Embryonic facial prominence (tissue), 1 donor: Measurements from ENCODE around the gene SLC16A12.
A peak's percentile ranks its signal among the peaks of the same experiment; 100 is the strongest.
"Not testable (repeated sequence)": the region's sequence is repeated elsewhere in the genome, so short reads cannot be mapped to it uniquely, and the experiment has no call there.

Source experiments
- DNase-seq: peaks from one replicate; pipeline ENCODE4 v3.0.0-alpha.2; 2016; ENCODE audit errors: extremely low spot score

SLC16A12 gene

DNA sequence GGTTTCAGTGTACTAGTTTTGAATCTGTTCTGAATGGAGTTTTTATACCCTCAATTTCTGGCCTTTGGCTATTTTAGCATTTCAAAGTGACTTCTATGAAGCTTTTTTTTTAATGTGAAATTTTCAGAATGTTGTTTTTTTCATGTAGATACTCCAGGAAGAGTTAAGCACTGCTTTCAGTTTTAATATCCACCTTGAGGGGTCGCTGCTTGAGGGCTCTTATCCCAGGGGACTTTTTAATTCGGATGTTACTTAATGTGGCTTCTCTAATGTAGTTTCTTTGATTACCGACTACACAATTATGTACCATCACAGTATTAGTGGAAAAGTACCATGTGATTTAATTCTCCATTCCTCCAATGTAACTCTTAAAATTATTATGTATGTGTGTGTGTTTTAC lies 115.8 kb downstream of the SLC16A12 start:
- no peak for DNase-seq

DNA sequence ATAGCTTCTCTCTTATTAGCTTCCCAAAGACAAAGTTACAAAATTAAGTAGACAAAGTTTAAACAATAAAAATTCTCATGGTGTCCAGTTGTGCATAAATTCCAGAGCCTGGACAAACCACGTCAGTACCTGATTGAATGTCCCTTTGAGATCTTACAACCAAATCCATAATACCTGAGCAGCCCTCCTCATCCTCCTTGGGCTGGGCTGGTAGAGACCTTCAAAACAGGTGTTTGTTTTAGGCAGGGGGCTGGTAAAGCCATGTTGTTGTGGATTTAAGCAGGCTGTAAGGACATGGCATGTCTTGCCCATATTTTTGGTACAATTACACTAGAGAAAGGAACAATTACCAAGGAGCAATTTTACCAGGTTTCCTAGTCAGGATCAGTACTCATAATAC lies 118.9 kb downstream of the SLC16A12 start:
- DNase-seq = no peak

DNA sequence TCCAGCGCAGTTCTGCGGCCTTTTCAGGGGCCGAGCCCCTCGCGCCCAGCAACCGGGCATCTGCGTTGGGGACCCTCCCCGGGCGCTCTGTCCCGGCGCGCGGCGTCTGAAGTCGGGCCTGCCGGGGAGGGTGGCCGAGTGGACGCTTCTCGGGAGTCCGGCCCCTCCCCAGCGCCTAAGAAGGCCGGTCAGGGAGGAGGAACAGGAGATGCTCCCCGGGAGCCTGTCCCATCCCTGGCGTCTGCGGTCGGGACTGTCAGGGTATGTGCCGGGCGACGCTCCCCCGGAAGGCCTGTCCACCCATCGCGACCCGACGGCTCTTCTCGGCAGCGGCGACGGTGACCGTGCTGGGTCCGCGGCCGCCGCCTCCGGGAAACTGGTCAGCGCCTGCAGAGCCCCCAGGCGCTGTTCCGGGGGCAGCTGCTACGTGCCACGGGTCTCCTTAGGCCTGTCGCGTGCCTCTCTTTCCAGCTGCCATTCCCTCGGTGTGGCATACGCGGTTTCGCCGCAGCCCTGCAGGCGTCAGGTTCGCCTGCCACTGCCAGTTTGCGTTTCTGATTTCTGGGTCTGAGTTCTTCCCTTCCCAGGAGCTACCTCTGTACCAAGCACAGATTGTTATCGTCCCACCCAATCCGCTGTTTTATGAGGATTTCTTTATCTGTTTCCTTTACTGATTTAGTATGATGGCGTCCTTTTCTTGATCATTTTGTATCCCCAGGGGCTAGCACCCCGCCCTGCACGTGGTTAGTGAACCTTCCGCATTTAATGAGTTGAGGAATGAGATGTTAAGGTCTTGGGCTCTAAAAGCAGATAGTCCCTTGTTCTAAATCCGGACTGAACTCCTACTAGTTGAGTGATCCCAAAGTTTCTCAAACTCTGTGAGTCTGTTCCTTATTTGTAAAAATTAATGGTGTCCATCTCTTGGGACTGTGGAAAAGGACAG lies 120.2 kb downstream of the SLC16A12 start:
- peak; percentile 16 for DNase-seq

DNA sequence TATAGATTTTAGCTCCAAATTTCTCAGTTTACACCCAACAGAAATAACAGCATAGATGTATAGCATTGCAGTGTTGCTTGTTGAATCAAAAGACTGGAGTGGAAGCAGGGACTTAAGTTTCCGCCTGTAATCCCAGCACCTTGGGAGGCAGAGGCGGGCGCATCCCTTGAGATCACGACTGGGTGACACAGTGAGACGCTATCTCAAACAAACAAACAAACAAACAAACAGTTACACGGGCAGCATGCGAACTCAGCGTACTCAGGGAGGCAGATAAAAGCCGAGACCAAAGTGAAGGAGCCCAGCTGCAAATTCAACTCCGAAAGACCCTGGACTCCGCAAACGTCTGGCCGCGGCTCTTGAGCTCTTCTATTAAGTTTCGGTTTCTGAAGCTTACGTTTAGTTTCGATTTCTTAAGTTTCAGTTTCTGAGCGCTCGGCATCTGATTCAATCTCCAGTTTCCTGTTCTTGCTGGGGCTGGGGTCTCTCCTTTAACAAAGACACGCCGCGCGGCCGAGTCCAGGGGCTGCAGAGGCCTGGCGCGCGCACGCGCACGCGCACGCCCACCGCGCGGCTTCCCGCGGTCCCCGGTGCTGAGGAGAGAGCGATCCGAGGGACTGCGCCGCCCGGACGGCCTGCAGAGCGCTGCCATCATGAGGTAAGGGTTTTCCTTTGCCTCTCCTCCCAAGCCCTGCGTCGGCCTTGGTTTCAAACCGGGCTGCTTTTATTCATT lies 121.1 kb downstream of the SLC16A12 start, which contains the start of gene IFIT5:
IFIT5 (plus strand) TSS at position 423 of the 733 bp plus-strand sequence; CDS start at position 654, 231 bp downstream.
- DNase-seq = peak; percentile 77

DNA sequence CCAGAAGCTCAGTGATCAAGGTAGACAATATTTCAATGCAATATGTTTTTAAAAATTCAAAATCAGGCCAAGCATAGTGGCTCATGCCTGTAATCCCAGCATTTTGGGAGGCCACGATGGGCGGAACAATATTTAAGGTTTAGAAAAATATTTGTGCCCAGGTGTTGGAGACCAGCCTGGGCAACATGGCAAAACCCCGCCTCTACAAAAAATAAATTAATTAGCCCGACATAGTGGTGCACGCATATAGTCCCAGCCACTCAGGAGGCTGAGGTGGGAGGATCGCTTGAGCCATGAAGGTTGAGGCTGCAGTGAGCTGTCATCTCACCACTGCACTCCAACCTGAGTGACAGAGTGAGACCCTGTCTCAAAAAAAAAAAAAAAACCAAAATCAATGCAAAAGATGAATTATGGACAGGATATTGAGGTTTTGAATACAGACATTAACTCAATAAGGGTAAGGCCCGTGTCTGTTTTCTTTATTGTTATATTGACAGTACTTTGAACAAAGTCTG lies 121.9 kb downstream of the SLC16A12 start:
- no peak for DNase-seq

DNA sequence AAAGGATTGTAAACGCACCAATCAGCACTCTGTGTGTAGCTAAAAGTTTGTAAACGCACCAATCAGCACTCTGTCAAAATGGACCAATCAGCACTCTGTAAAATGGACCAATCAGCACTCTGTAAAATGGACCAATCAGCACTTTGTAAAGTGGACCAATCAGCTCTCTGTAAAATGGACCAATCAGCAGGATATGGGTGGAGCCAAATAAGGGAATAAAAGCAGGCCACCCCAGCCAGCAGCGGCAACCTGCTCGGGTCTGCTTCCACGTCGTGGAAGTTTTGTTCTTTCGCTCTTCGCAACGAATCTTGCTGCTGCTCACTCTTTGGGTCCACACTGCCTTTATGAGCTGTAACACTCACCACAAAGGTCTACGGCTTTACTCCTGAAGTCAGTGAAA lies 123.1 kb downstream of the SLC16A12 start:
- DNase-seq = not testable (repeated sequence)

DNA sequence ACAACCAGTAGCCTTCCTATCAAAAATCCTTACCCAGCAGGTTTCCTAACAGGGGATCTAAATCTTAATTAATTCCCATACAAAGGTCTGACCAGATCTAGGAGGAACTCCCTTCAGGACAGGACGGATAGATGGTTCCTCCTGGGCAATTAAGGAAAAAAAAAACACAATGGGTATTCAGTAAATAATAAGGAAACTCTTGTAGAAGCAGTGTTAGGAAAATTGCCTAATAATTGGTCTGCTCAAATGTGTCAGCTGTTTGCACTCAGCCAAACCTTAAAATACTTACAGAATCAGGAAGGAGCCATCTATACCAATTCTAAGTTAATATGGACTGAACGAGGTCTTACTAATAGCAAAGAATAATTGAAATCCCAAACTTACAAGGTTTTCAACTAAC lies 124.3 kb downstream of the SLC16A12 start:
- DNase-seq = not testable (repeated sequence)

DNA sequence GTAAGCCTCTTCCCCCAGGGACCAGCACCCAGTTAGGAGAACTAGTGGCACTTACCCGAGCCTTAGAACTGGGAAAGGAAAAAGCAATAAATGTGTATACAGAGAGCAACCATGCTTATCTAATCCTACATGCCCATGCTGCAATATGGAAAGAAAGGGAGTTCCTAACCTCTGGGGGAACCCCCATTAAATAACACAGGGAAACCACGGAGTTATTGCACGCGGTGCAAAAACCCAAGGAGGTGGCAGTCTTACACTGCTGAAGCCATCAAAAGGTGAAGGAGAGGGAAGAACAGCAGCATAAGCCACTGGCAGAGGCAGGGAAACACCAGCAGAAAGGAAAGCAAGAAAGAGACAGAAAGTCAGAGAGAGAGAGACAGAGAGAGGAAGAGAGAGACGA lies 124.8 kb downstream of the SLC16A12 start:
- not testable (repeated sequence) for DNase-seq

- DNase-seq = not testable (repeated sequence)
These were observed 126.1 kb downstream of the SLC16A12 start for GRCh38 chr10:89409282-89409681.

DNA sequence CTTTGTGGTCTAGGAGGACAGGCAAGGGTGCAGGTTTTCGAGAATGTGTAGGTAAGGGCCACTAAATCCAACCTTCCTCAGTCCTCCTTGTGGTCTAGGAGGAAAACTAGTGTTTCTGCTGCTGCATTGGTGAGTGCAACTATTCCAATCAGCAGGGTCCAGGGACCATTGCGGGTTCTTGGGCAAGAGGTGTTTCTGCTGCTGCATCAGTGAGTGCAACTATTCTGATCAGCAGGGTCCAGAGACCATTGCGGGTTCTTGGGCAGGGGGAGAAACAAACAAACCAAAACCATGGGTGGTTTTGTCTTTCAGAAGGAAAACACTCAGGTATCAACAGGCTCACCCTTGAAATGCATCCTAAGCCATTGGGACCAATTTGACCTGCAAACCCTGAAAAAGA lies 127.6 kb downstream of the SLC16A12 start:
- DNase-seq = not testable (repeated sequence)

DNA sequence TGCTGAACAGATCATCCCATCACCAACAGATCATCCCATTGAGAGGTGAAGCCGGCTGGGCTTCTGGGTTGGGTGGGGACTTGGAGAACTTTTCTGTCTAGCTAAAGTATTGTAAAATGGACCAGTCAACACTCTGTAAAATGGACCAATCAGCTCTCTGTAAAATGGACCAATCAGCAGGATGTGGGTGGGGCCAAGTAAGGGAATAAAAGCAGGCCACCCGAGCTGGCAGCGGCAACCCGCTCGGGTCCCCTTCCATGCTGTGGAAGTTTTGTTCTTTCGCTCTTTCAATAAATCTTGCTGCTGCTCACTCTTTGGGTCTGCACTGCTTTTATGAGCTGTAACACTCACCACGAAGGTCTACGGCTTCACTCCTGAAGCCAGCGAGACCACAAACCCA lies 129.2 kb downstream of the SLC16A12 start:
- DNase-seq = not testable (repeated sequence)

DNA sequence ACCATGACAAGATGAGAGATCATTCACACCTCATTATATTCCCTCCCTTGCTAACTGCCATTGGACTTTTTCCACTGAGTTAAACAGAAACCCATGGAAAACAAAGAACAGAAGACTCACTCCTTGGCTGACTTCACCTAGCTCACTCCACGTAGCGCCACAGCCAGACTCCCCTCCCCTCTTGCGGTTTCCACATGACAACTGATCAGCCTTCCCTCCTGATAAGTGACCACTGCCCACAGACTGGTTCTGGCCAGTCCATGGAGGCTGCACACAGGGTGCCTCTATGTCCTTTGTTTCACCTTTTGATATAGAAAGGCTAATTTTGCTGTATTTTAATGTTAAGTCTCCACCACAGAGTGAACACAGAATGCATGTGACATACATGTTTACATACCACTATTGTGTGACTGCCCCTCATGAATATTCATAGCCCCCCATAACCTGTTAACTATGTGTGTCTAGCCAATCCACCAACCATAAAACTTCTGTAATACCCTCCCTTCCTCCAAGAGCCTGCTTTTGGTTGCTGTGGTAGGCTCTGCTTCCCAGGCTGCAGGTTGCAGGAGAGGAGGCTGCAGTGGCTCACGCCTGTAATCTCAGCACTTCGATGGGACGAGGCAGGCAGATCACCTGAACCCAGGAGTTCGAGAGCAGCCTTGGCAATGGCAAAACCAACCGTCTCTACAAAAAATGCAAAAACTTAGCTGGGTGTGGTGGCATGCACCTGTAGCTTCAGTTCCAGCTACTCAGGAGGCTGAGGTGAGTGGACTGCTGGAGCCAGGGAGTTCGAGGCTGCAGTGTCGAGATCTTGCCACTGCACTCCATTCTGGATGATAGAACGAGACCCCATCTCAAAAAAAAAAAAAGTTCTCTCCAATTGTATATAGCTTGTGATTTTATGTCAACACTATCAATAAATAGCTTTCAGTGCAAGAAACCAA lies 131.0 kb downstream of the SLC16A12 start:
- no peak for DNase-seq

DNA sequence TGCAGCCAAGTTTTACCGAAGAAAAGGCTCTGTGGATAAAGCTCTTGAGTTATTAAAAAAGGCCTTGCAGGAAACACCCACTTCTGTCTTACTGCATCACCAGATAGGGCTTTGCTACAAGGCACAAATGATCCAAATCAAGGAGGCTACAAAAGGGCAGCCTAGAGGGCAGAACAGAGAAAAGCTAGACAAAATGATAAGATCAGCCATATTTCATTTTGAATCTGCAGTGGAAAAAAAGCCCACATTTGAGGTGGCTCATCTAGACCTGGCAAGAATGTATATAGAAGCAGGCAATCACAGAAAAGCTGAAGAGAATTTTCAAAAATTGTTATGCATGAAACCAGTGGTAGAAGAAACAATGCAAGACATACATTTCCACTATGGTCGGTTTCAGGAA lies 132.4 kb downstream of the SLC16A12 start:
- no peak for DNase-seq

GRCh38 chr10:89399956-89400355 lies 135.4 kb downstream of the SLC16A12 start:
- no peak for DNase-seq

DNA sequence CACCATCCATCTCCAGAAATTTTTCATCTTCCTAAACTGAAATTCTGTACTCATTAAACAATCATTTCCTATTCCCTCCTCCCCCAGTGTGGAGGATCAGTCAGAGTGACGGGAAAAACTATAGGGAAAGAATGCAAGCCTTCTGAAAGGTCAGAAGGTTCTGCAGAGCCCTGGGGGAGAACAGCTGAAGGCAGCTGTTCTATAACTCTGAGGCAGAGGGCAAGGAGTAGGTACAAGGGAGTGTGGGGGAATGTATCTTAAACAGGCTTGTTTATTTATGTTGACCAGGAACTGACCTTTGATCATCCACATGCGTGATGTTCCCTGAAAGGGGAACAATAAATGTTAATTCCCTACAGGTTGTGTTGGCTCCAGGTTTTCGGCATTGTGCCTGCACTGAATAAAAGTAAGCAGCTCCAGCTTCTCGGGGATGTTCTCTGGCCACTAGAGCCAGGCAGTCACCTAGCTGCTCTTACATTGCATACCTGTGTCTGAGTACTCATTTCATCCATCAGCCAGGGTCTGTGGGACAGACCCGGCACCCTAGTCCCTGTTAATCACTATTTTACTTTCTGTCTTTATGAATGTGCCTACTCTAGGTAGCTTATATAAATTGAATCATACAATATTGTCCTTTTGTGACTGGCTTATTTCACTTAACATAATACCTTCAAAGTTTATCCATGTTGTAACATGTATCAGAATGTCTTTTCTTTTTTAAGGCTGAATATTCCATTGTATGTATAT lies 137.2 kb downstream of the SLC16A12 start:
- no peak for DNase-seq

DNA sequence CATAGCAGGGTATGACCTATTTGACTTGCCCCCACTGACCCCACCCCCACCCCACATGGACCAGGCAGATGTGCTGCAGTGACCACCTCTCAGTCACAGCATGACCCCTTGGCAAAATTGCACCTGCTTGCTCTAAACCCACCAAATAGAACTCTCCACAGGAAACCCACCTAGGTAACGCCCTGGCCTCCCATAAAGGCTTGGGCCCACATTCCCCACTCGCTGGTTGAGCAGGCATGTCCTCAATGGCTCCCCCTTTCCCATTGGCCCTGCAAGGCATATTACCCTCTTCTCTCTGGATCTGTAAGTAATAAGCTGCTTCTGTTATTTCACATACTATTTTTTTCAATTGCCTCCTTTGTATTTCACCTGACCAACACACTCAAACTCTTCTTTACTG lies 140.3 kb downstream of the SLC16A12 start:
- DNase-seq = no peak

DNA sequence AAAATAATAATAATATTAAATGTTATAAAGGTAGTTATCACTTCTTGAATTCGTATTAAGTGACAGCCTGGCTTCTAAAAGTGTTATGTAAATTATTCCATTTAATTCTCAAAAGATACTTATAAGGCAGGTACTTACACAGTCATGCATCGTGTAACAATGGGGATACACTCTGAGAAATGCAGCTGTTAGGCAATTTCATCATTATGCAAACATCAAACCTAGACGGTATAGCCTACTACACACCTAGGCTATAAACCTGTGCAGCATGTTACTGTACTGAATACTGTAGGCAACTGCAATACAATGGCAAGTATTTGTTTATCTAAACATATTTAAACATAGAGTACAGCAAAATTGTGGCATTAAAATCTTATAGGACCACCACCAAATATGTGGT lies 141.5 kb downstream of the SLC16A12 start:
- DNase-seq = no peak

DNA sequence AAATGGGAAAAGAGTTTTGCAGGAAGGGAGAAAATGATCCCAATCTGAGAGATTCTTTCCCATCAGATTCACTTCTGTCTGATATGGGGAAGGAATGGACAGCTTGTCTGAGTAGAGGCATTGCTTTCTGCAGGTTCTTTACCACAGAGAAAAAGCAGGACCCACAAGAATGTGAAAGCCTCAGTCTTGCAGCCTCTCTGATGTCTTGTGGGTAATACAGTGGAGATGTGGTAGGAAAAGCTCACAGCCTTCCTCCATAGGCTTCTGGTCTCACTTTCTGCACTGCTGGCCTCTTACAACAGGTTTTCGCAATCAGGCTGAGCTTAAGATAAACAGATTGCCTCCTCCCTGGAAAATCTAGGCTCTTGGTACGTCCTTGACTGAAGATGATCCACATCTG lies 142.4 kb downstream of the SLC16A12 start:
- DNase-seq = no peak

- DNase-seq = peak; percentile 79
These were observed 143.3 kb downstream of the SLC16A12 start, which contains the start of gene IFIT1 for GRCh38 chr10:89391907-89392756. TSS of gene IFIT1 (plus strand) at chr10:89392623. CDS start at chr10:89392713, 90 bp downstream.

- DNase-seq = not testable (repeated sequence)
These were observed 144.2 kb downstream of the SLC16A12 start for GRCh38 chr10:89391226-89391576.
